ENCODE measurements around the gene BRAT1.
A peak's percentile ranks its signal among the peaks of the same experiment; 100 is the strongest.

The BRAT1 gene

GRCh38 chr7:2522780-2523433 lies 32.4 kb downstream of the BRAT1 start:
- no peak for DNase-seq

- no peak for DNase-seq
These were observed 33.3 kb downstream of the BRAT1 start for GRCh38 chr7:2521952-2522591.

GRCh38 chr7:2521341-2521745 lies 34.0 kb downstream of the BRAT1 start:
- no peak for DNase-seq

- DNase-seq = no peak
These were observed 34.5 kb downstream of the BRAT1 start for GRCh38 chr7:2520761-2521290.

- no peak for DNase-seq
These were observed 35.1 kb downstream of the BRAT1 start for GRCh38 chr7:2520131-2520760.

GRCh38 chr7:2519119-2519930 lies 36.0 kb downstream of the BRAT1 start, which contains the start of gene LFNG:
TSS of gene LFNG (plus strand) at chr7:2519774. CDS start at chr7:2519862, 88 bp downstream.
- peak; percentile 67 for DNase-seq

GRCh38 chr7:2518737-2519118 lies 36.6 kb downstream of the BRAT1 start:
- no peak for DNase-seq

- DNase-seq = no peak
These were observed 37.4 kb downstream of the BRAT1 start for GRCh38 chr7:2517678-2518507.

GRCh38 chr7:2517026-2517425 lies 38.3 kb downstream of the BRAT1 start:
- DNase-seq = peak; percentile 83

GRCh38 chr7:2516194-2516555 lies 39.1 kb downstream of the BRAT1 start:
- no peak for DNase-seq

GRCh38 chr7:2515424-2516193 lies 39.7 kb downstream of the BRAT1 start:
- DNase-seq = no peak

GRCh38 chr7:2514473-2515423 lies 40.6 kb downstream of the BRAT1 start:
- no peak for DNase-seq

GRCh38 chr7:2513702-2514101 lies 41.6 kb downstream of the BRAT1 start:
- no peak for DNase-seq

- DNase-seq = no peak
These were observed 42.6 kb downstream of the BRAT1 start for GRCh38 chr7:2512713-2513112.

- DNase-seq = no peak
These were observed 43.1 kb downstream of the BRAT1 start for GRCh38 chr7:2512179-2512661.

- no peak for DNase-seq
These were observed 43.6 kb downstream of the BRAT1 start for GRCh38 chr7:2511769-2512168.

- no peak for DNase-seq
These were observed 44.2 kb downstream of the BRAT1 start for GRCh38 chr7:2510909-2511768.

GRCh38 chr7:2510130-2510776 lies 45.1 kb downstream of the BRAT1 start:
- no peak for DNase-seq

Data from amniotic stem cell (primary cell).